HEK293 (cell line): ENCODE data around the gene BICRA.

Source experiments
- CTCF ChIA-PET: fragments of 350-600 bp; formaldehyde crosslinking; extraction: SDS; loops from one replicate; lab custom pipeline; 2021; ENCODE audit warnings: antibody characterized with exemption; lab: Yijun Ruan, JAX
- POLR2A ChIA-PET: fragments of 300-600 bp; formaldehyde crosslinking; extraction: SDS; loops from one replicate; lab custom pipeline; 2020; ENCODE audit warnings: antibody characterized with exemption, inconsistent platforms; lab: Yijun Ruan, JAX
- H3K27ac ChIP-seq: fragments of 200-500 bp; sonication (Bioruptor generic); 2 replicates; pipeline ENCODE4 v1.5.1; 2014; ENCODE audit warnings: low read depth, low read length, control low read depth, inconsistent platforms; ENCODE audit errors: extremely low read depth
- H3K36me3 ChIP-seq, 2 experiments: fragments of 200-500 bp in 1 of 2; sonication (Bioruptor generic) in 1 of 2; 1 replicate in 1 of 2; 2 replicates in 1 of 2; pipeline ENCODE4 v1.5.1; 2014 to 2017; ENCODE audit warnings: inconsistent platforms in 2 of 2, low read length in 2 of 2; ENCODE audit not compliant: control insufficient read depth in 2 of 2, insufficient read depth in 1 of 2
- H3K4me1 ChIP-seq: fragments of 200-500 bp; sonication (Bioruptor generic); 2 replicates; pipeline ENCODE4 v1.5.1; 2014; ENCODE audit warnings: mild to moderate bottlenecking, low read length, inconsistent platforms; ENCODE audit not compliant: control insufficient read depth, insufficient read depth
- H3K4me3 ChIP-seq: 2 replicates; pipeline ENCODE4 v1.5.1; 2011; ENCODE audit warnings: low read depth, mild to moderate bottlenecking, control low read depth, low read length, moderate library complexity
- H3K9me3 ChIP-seq: fragments of 200-500 bp; sonication (Bioruptor generic); 2 replicates; pipeline ENCODE4 v1.5.1; 2014; ENCODE audit warnings: low read depth, low read length, inconsistent platforms; ENCODE audit not compliant: control insufficient read depth, insufficient read depth
- GLI2 ChIP-seq: fragments of 450-650 bp; formaldehyde crosslinking; IDR thresholded peaks from 2 replicates; pipeline ENCODE4; 2017; ENCODE audit warnings: missing biosample characterization, missing genetic modification characterization, low read depth, borderline replicate concordance
- KLF9 ChIP-seq: fragments of 450-650 bp; formaldehyde crosslinking; IDR thresholded peaks from 2 replicates; pipeline ENCODE4 v1.5.1; 2016; ENCODE audit warnings: missing biosample characterization, missing genetic modification characterization, low read depth
- SP7 ChIP-seq: fragments of 450-650 bp; formaldehyde crosslinking; IDR thresholded peaks from 2 replicates; pipeline ENCODE4 v1.5.1; 2016; ENCODE audit warnings: missing biosample characterization, missing genetic modification characterization
- ZFP69B ChIP-seq: fragments of 450-650 bp; formaldehyde crosslinking; IDR thresholded peaks from 2 replicates; pipeline ENCODE4 v1.5.1; 2016; ENCODE audit warnings: missing biosample characterization, missing genetic modification characterization
- ZNF146 ChIP-seq: fragments of 450-650 bp; formaldehyde crosslinking; IDR thresholded peaks from 2 replicates; pipeline ENCODE4 v1.5.1; 2016; ENCODE audit warnings: missing biosample characterization, missing genetic modification characterization
- ZNF16 ChIP-seq: fragments of 450-650 bp; formaldehyde crosslinking; IDR thresholded peaks from 2 replicates; pipeline ENCODE4 v1.5.1; 2016; ENCODE audit warnings: low read depth, missing biosample characterization, missing genetic modification characterization
- ZNF184 ChIP-seq: fragments of 450-650 bp; IDR thresholded peaks from 2 replicates; pipeline ENCODE4 v1.5.1; 2018; ENCODE audit warnings: missing biosample characterization, mild to moderate bottlenecking, missing genetic modification characterization
- ZNF239 ChIP-seq: fragments of 450-650 bp; formaldehyde crosslinking; IDR thresholded peaks from 2 replicates; pipeline ENCODE4 v1.5.1; 2016; ENCODE audit warnings: missing biosample characterization, missing genetic modification characterization
- ZNF280D ChIP-seq: fragments of 450-650 bp; formaldehyde crosslinking; IDR thresholded peaks from 2 replicates; pipeline ENCODE4 v1.5.1; 2016; ENCODE audit warnings: missing biosample characterization, missing genetic modification characterization
- ZNF335 ChIP-seq: fragments of 450-650 bp; formaldehyde crosslinking; conservative IDR thresholded peaks from 2 replicates; pipeline ENCODE4 v1.5.1; 2016; ENCODE audit warnings: missing biosample characterization, missing genetic modification characterization
- ZNF416 ChIP-seq: fragments of 450-650 bp; formaldehyde crosslinking; IDR thresholded peaks from 2 replicates; pipeline ENCODE4 v1.5.1; 2016; ENCODE audit warnings: missing biosample characterization, missing genetic modification characterization
- ZNF426 ChIP-seq: fragments of 450-650 bp; formaldehyde crosslinking; IDR thresholded peaks from 2 replicates; pipeline ENCODE4 v1.5.1; 2017; ENCODE audit warnings: missing biosample characterization, missing genetic modification characterization, mild to moderate bottlenecking, inconsistent platforms, moderate library complexity
- ZNF433 ChIP-seq: fragments of 450-650 bp; formaldehyde crosslinking; IDR thresholded peaks from 2 replicates; pipeline ENCODE4 v1.5.1; 2016; ENCODE audit warnings: missing biosample characterization, missing genetic modification characterization, low read depth
- ZNF488 ChIP-seq: fragments of 450-650 bp; formaldehyde crosslinking; IDR thresholded peaks from 2 replicates; pipeline ENCODE4 v1.5.1; 2016; ENCODE audit warnings: missing biosample characterization, missing genetic modification characterization
- ZNF510 ChIP-seq: fragments of 450-650 bp; formaldehyde crosslinking; IDR thresholded peaks from 2 replicates; pipeline ENCODE4 v1.5.1; 2018; ENCODE audit warnings: mild to moderate bottlenecking, missing genetic modification characterization, missing biosample characterization; ENCODE audit not compliant: insufficient replicate concordance
- ZNF580 ChIP-seq: fragments of 450-650 bp; formaldehyde crosslinking; IDR thresholded peaks from 2 replicates; pipeline ENCODE4 v1.5.1; 2016; ENCODE audit warnings: missing biosample characterization, missing genetic modification characterization
- ZNF776 ChIP-seq: fragments of 450-650 bp; formaldehyde crosslinking; IDR thresholded peaks from 2 replicates; pipeline ENCODE4 v1.5.0; 2017; ENCODE audit warnings: missing biosample characterization, missing genetic modification characterization, borderline replicate concordance
- ZNF777 ChIP-seq: fragments of 450-650 bp; formaldehyde crosslinking; IDR thresholded peaks from 2 replicates; pipeline ENCODE4 v1.5.1; 2017; ENCODE audit warnings: missing biosample characterization, missing genetic modification characterization, borderline replicate concordance

BICRA gene

GRCh38 chr19:47572635-47573034 is 36.3 kb upstream of the BICRA start:
- no peak overlapping the region for H3K27ac ChIP-seq
- no peaks in the 10 kb centered on the region for H3K36me3 ChIP-seq
- H3K4me1 ChIP-seq = no peaks in the 10 kb centered on the region
- CTCF ChIA-PET = no interaction called here
- TF ChIP-seq ZNF16 (tag by site-specific recombination) (no peak), ZNF433 (tag by site-specific recombination) (no peak)
- no peak overlapping the region for H3K4me3 ChIP-seq
- no peaks in the 10 kb centered on the region for H3K9me3 ChIP-seq
- POLR2A ChIA-PET = no interaction called here

GRCh38 chr19:47573071-47574026 is 35.6 kb upstream of the BICRA start, which contains the start of gene ZNF541:
ZNF541 (minus strand) TSS chr19:47573148; CDS start chr19:47555856, 17,292 bp downstream.
- Histone ChIP-seq H3K9me3 (no peaks in the 10 kb centered on the region), H3K27ac (no peak within 1 kb of the TSS), H3K4me1 (no peaks in the 10 kb centered on the region), H3K36me3 (no peaks in the 10 kb centered on the region), H3K4me3 (no peak within 1 kb of the TSS)
- TF ChIP-seq ZNF335 (tag by site-specific recombination) (no peak), ZNF488 (tag by site-specific recombination) (no peak), SP7 (tag by site-specific recombination) (no peak), ZNF184 (tag by site-specific recombination) (no peak), KLF9 (tag by site-specific recombination) (no peak), ZNF239 (tag by site-specific recombination) (no peak), GLI2 (tag by site-specific recombination) (no peak), ZNF416 (tag by site-specific recombination) (no peak), ZFP69B (tag by site-specific recombination) (no peak)
- ChIA-PET CTCF (interaction anchor here (0.6 to 1.0 kb wide), 2 partner anchors 21 to 215 kb away, joined by 3 read pairs; no protein-coding TSS in a partner anchor), POLR2A (no interaction called here)

GRCh38 chr19:47580397-47580796 is 28.5 kb upstream of the BICRA start:
- no peaks in the 10 kb centered on the region for H3K9me3 ChIP-seq
- TF ChIP-seq ZNF776 (tag by site-specific recombination) (no peak), ZNF426 (no peak), ZNF580 (tag by site-specific recombination) (peak; percentile 48; the same call in 1 of the 2 replicates), ZNF777 (no peak), ZNF280D (tag by site-specific recombination) (no peak), ZNF510 (no peak), ZNF146 (tag by site-specific recombination) (peak; percentile 80)
- TF ChIP-seq, all 188 proteins: peak for 2
- Histone ChIP-seq H3K4me1 (peaks cover 6% of the 10 kb centered on the region), H3K4me3 (no peak overlapping the region), H3K27ac (no peak overlapping the region), H3K36me3 (no peaks in the 10 kb centered on the region)
- ChIA-PET CTCF (no interaction called here), POLR2A (no interaction called here)
